NCI-H2081 treated with DMSO at 0.1 percent for 48 hours (cell line): ENCODE results near the gene KLHL10.
A peak's percentile ranks its signal among the peaks of the same experiment; 100 is the strongest.
"Not testable (repeated sequence)": the region's sequence is repeated elsewhere in the genome, so short reads cannot be mapped to it uniquely, and the experiment has no call there.

Experiments used
- DNase-seq: peaks from one replicate; lab custom pipeline; 2025; lab: John Stamatoyannopoulos, UW

Gene KLHL10

DNA sequence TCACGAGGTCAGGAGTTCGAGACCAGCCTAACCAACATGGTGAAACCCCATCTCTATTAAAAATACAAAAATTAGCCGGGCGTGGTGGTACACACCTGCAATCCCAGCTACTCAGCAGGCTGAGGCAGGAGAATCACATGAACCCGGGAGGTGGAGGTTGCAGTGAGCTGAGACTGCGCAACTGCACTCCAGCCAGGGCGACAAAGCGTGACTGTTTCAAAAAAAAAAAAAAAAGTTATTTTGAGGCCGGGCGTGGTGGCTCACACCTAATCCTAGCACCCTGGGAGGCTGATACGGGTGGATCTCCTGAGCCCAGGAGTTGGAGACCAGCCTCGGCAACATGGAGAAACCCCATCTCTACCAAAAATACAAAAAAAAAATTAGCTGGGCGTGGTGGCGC lies 13.8 kb downstream of the KLHL10 start:
- not testable (repeated sequence) for DNase-seq

DNA sequence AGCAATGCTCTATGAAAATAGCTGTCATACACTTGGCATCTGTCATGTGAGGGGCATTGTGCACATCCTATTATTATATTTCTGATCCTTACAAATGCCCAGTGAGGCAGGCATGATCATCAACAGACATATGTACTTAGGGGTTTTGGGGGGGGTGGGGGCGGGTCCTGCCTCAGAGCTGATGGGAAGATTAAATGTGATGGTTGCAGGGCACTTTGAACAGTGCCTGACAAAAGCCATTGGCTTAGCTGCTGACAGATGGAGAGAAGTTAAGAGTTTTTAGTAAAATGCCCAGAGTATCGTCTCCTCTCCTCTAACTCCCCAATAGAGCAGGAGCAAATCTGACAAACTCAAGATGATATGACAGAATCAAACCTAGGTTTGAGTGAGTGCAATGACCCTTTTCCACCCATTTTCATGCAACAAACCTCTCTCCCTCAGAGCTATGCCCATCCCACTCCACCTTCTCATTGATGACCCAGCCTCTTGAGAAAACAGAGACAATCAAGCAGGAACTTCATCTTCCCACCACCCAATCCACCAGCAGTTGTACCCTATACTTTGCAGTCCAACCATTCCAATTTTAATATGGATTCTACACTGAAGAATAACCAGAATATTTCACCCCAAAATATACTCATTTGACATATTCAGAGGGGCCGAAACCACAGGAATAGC lies 22.8 kb downstream of the KLHL10 start:
- no peak for DNase-seq

DNA sequence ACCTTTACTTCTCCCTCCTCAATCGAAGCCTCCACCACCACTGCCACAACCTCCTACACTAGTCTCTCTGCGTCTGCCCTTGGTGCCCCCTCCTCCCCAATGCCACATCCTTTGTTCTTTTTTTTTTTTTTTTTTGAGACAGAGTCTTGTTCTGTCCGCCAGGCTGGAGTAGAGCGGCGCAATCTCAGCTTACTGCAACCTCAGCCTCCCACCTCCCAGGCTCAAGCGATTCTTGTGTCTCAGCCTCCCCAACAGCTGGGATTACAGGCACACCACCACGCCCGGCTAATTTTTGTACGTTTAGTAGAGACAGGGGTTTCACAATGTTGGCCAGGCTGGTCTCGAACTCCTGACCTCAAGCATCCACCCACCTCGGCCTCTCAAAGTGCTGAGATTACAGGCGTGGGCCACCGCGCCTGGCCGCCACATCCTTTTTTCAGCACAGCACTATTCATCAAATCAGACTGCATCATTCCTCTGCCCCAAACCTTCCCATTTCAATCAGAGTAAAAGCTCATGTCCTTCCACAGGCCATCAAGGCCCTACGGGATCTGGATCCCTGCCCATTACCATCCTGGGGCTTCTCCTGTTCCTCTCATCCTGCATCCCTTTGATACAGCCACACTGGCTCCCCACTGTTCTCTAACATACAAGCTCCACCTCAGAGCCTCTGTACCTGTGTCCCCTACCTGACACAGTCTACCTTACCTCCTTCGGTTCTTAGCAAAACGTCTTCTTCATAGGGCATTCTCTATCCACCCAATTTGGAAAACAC lies 25.6 kb downstream of the KLHL10 start:
- no peak for DNase-seq

DNA sequence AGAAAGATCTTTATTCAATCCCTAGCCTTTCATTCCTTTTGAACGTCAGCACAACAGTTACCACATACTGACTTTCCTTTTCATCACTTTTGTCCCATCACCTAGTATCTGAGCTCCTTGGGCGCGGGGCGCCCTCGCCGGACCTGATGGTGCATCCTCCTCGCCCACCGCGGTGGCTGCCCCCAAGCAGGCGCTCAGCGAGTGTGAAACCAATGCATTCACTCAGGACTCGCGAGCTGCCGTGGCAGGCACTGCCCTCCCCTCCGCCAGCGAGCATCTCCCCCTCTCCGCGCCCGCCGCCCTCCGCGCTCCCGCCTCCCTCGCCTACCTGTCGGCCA lies 26.8 kb downstream of the KLHL10 start:
- no peak for DNase-seq

DNA sequence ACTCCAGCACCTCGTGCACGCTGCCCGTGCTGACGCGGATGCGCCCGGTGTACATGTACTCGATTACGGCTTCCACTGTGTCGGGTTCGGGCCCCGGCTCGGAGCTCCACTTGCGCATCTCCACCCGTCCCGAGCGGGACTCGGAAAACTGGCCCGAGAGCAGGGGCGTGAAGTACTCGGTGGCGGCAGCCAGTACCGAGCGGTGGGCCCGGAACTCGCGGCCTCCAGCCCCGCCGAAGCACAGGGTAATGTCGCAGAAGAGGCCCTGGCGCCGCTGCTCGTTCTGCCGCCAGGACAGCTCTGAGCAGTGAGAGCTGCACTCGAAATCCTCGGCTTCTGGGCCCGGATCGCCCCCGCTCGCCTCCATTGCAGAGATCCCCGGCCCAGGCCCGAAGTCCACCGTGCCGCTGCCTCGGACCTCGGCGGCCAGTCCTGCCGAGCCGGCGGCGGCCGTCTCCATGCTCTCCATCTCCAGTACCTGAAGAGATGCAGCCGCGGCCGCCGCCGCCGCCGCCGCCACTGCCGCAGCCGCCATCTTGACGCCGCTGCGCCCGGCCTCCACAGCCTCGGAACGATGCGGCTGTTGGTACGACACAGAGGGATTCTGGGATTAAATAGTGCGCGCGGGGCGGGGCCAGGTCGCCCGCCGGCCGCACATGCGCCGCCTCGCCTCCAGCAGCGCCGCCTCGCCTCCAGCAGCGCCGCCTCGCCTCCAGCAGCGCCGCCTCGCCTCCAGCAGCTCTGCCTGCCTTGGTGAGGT lies 27.4 kb downstream of the KLHL10 start, which contains the start of gene KLHL11:
Gene KLHL11, minus strand, starts transcription at position 588 of the 760 bp plus-strand sequence. Its CDS starts 53 bp downstream, at position 535.
- DNase-seq, result peak; percentile 43

DNA sequence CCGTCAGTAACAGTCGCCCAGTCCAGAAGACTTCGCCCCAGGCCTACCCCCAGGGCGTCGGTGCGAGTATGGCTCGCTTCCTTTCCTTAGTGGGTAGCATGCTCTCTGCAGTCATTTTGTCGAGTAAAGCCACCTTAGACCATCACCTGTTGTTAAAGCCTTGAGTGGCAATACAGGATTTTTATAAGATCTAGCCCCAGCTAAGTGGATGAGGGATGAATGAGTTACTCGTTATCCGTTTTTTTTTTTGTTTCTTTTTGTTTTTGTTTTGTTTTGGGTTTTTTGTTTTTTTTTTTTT lies 27.9 kb downstream of the KLHL10 start:
- no peak for DNase-seq

DNA sequence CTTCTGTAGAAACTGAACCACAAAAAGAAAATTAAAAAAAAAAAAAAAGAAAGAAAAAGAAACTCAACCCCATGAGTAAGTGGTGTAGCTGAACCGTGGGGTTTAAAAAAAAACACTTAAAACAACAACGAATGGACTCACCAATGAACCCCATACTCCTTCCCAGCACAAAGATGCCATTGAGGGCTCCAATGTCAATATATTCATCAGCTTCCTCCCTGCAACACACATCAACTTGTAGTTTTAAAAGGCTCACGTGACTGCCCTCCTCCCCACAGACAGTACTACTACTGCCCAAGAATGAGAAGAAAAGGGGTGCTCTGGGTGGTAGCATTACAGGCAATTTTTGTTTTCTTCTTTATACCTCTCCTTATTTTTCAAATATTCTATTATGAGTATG lies 30.9 kb downstream of the KLHL10 start:
- no peak for DNase-seq

DNA sequence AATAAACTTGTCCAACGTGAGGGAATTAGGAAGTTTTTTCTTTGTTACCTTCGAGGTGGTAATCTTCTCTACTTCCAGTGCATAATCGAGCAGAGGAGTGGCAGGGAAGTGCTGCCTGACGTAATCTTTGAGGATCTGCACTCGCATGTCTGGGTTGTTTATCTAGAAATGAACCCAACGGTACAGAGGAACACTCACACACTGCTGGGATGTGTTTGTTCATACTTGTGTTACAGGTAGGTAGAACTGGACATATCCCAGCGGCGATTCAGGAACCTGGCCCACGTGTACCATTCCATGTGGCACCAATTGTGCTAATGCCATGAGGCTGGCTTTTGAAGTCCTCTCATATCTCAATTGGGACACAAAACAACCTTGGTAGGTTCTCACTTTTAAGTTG lies 31.8 kb downstream of the KLHL10 start:
- no peak for DNase-seq

DNA sequence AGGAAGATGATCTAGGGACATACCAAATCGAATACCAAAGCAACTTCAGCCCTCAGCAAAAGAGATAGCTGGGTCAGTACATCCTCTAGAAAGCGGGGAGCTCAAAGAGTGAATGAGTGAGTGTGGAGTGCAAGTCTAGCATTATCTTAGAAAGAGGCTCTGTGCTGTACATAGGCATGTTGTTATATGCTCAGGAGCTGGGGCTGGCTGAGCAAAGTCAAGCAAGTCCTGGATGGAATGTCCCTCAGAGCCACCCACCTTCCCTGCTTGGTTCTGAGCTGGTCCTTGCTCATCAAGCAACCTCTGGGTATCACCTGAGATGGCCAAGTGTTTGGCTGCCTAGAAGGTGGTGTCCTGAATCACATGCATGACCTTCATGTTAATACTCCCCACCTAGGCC lies 32.5 kb downstream of the KLHL10 start:
- DNase-seq, result no peak

DNA sequence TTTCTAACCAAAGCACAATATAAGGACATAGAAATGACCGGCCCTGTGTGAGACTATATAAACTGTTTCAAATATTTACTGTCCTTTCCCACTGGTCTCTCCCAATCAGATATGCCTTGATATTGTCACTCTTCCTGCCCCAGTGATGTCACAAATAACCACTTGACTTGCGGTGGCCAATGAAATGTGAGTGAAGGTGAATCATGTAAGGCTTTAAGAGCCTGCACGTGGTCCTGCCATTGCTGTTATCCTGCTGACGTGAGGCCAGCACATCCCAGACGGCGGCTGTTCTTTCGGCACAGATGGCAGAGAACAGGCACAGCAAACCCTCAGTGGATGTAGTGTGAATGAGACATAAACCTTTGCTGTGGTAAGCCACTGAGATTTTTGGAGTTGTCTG lies 33.0 kb downstream of the KLHL10 start:
- DNase-seq, result no peak

DNA sequence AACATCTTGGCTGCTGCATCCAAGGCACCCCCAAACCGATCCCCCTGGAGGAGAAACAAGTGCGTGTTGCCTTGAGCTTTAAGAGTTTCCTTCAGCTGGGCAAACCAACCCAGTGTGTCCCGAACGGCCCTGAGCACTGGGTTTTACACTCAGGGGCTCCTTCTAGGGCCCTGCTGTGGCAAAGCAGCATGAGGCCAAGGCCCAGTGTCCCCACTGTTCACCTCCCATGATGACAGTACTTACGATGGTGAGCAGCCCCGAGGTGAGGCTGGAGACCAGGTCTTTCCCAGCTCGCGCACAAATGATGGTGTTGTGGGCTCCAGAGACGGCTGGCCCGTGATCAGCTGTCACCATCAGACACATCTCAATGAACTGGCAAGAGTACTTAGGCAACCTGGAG lies 34.2 kb downstream of the KLHL10 start:
- no peak for DNase-seq

DNA sequence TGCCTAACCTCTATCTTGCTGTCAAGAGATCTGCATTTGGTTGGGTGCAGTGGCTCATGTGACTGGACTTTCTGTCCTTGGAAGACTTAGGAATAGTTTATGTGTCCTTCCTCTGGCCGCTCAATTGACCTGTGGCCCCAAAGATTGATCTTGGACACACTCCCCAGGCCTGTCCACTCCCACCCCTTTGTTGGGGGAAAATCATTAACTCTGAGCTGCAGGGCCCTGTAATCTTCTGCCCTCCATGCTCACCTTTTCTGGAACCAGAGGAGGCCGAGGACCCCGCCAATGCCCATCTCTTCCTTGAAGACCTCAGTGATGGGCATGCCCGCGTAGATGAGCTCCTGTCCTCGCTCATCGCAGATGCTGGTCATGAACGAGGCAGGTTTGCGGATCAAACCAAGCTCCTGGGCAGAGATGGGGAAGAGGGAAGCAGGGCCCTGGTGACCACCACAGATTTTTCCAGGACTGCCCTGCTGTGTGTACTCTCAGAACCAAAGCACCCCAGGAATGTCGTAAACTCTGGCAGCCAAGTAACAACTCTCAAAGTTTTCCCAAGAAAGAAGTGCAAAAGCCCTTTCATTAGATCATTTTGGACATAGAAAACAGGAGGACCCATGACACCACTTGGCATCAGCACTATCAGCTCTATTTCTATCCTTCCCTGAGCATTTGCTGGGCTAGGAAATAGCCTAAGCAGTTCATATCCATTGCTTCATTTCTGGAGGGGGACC lies 36.1 kb downstream of the KLHL10 start:
- DNase-seq, result no peak

DNA sequence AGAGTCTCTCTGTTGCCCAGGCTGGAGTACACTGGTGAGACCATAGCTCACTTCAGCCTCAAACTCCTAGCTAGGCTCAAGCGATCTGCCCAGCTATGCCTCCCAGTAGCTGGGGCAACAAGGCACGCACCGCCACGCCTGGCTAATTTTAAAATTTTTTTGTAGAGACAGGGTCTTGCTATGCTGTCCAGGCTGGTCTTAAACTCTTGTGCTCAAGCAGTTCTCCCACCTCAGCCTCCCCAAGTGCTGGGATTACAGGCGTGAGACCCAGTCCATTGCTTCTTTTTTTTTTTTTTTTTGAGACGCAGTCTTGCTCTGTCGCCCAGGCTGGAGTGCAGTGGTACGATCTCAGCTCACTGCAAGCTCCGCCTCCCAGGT lies 36.7 kb downstream of the KLHL10 start:
- DNase-seq, result not testable (repeated sequence)

DNA sequence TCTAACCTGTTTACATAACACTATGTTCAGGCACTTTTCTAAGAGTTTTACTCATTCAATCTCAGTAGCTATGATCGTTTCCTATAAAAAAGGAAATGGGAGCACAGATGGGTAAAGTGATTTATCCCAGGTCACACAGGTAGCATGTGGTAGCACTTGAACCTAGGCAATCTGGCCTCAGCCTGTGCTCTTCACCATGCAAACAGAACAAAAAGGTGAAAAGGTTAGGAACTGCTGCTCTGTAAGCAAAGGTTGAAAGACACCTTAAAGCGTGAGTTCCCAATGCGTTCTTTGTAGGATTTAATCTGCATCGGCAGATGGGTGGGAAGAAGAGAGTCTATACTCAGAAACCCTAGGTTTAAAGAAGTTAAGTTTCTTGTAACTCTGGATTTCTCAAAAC lies 42.5 kb downstream of the KLHL10 start:
- DNase-seq, result no peak

DNA sequence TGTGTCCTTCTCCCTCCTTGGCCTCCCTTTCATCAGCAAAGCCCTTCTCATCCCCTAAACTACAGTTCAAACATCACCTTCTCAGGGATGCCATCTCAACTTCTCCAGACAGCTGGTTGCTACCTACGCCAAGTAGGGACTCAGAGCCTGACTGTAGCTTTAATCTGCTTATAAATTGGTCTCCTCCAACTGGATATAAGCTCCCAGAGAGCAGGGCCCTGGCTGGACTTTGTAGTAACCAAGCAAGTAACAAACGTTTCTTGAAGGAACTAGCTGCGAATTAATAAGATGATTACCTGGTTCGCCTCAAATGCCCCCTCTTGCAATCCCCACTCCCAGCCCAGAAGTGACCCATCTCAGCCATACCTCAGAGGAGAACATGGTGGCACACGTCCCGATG lies 45.1 kb downstream of the KLHL10 start:
- no peak for DNase-seq

DNA sequence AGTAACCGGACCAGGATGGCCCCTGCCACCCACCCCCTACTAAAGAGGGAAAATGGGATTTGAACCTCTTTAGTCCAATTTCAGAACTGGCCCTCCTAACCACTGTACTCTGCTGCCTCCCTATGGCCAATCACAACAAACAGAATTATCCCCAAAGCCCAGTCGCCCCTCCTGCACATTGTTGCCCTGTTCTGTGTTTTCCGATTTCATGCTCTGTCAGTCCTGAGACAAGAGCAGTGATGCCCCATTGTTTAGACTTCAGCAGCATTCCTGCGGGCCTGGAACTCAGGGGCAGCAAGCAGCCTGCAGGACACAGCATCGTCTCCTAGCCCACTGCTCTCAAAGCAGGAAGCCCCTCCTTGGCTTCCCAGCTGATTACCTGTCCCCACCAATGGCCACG lies 48.1 kb downstream of the KLHL10 start:
- DNase-seq, result no peak

DNA sequence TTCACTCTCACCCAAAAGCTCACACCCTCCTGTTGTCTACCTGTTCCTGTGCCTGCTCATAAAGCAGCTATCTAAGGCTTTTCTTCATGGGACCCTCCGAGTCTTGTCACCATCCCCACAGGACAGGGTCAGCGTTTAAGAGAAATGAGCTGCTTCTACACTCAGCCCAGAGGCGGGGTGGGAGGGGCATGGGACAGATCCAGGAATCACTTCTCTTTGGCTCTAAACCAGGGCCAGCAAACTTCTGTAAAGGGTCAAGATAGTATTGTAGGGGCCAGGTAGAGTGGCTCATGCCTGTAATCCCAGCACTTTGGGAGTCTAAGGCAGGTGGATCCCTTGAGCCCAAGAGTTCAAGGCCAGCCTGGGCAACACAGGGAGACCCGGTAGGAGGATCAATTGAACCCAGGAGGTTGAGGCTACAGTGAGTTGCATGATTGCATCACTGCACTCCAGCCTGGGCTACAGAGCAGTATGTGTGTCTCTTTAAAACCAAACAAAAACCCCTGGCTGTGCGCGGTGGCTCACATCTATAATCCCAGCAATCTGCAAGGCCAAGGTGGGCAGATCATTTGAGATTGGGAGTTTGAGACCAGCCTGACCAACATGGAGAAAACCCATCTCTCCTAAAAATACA lies 50.8 kb downstream of the KLHL10 start:
- no peak for DNase-seq

DNA sequence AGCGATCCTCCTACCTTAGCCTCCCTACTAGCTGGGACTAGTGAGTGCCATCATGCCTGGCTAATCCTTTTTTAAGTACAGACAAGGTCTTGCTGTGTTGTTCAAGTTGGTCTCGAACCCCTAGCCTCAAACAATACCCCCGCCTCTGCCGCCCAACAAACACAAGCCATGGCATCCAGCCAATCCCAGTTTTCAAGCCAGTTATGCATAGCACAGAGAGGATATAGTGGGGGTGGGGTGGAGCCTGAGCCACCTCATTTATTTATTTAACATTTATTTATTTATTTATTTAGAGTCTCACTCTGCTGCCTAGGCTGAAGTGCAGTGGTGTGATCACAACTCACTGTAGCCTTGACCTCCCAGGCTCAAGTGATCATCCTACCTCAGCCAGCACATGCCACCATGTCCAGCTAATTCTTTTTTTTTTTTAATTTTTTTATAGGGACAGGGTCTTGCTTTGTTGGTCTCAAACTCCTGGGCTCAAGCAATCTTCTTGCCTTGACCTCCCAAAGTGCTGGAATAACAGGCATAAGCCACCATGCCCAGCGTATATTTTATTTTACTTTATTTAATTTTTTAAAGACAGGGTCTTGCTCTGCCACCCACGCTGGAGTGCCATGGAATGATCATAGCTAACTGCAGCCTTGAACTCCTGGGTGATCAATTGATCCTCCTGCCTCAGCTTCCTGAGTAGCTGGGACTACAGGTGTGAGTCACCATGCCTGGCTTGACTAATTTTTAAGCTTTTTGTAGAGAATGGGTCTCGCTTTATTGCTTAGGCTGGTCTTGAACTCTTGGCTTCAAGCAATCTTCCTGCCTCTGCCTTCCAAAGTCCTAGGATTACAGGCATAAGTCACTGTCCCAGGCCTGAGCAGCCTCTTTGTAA lies 53.8 kb downstream of the KLHL10 start:
- DNase-seq, result no peak

DNA sequence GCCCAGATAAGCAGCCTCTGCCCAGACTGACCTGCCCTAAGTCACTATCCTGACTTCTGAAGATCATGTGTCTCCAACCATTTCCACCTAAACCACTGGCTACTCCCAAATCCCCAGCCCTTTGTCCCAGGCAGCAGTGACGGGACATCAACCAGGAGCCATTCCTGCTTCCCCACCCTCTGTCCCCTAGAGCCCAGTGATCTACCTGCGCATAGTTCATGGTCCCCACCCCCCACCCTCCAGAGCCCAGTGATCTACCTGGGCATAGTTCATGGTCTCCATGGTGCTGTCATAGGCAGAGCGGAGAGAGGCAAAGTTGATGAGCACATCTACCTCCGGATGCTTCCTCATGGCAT lies 54.4 kb downstream of the KLHL10 start:
- DNase-seq, result no peak

DNA sequence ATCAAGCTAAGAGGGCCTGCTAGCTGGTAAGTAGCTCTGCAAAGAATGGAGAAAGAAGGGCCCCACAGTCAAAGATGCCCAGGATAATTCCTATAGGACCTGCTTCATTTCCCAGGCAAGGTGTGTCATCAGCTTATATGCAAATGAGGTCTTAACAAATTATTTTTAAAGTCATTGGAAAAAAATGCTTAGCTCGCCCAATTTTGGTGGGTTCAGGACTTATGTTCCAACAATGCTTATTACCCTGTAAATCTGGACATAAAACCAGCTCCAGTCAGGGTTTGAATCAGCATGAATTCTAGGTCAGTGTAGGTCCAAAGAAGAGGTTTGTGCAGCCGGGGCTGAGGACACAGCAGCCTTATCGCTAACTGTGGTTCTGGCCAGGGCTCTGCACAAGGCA lies 55.8 kb downstream of the KLHL10 start:
- DNase-seq, result no peak

DNA sequence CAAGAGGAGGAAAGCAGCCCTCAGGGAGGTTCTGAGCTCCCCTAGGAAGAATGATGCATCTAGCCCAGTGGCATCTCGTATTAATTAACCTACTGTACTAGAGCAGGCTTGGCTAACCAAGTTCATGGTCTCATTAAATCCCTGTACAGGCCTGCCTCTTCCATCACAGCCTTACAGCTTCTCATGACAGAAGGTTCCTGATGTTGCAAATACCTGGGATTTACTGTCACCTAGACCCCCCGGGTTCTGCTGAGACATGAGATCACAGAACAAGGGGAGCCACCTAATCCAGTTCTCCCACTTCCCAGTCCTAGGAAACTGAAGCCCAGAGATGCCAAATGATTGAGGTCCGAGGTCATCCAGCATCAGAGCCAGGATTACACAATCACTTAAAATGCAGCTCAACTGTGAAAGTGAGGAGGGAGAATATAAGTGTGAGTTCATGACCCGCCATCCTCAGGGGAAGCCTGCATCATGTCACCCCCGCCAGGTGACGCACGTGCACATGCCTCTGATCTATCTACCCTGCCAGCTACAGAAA lies 57.2 kb downstream of the KLHL10 start:
- no peak for DNase-seq
